HG03520 (cell line): ENCODE results near the gene YARS1.

ENCODE experiments used
- ATAC-seq: cut with Tn5 transposase; IDR thresholded peaks from one replicate; pipeline ENCODE4 v1.9.1; 2021; ENCODE audit warnings: mild to moderate bottlenecking, moderate library complexity; ENCODE audit not compliant: unreplicated experiment

Gene YARS1

GRCh38 chr1:32782086-32782485, 35.1 kb downstream of the YARS1 start:
- no peak for ATAC-seq

- ATAC-seq = no peak
These were observed 36.4 kb downstream of the YARS1 start for GRCh38 chr1:32780628-32781234.

GRCh38 chr1:32780005-32780404, 37.2 kb downstream of the YARS1 start:
- no peak for ATAC-seq

- no peak for ATAC-seq
These were observed 37.9 kb downstream of the YARS1 start for GRCh38 chr1:32779242-32779641.

- ATAC-seq = no peak
These were observed 41.4 kb downstream of the YARS1 start for GRCh38 chr1:32775640-32776337.

GRCh38 chr1:32774950-32775634, 42.1 kb downstream of the YARS1 start:
- ATAC-seq = no peak

- no peak for ATAC-seq
These were observed 42.7 kb downstream of the YARS1 start for GRCh38 chr1:32774464-32774808.

GRCh38 chr1:32773764-32774463, 43.2 kb downstream of the YARS1 start:
- ATAC-seq = no peak

GRCh38 chr1:32773018-32773763, 44.0 kb downstream of the YARS1 start:
- ATAC-seq = no peak

GRCh38 chr1:32772281-32773017, 44.7 kb downstream of the YARS1 start:
- ATAC-seq = no peak

- ATAC-seq = no peak
These were observed 45.4 kb downstream of the YARS1 start for GRCh38 chr1:32771561-32772280.

- no peak for ATAC-seq
These were observed 46.2 kb downstream of the YARS1 start for GRCh38 chr1:32770741-32771548.

- no peak for ATAC-seq
These were observed 46.9 kb downstream of the YARS1 start for GRCh38 chr1:32770221-32770731.

GRCh38 chr1:32769524-32770220, 47.5 kb downstream of the YARS1 start:
- ATAC-seq = no peak

GRCh38 chr1:32768110-32768850, 48.9 kb downstream of the YARS1 start:
- no peak for ATAC-seq

- no peak for ATAC-seq
These were observed 49.5 kb downstream of the YARS1 start for GRCh38 chr1:32767641-32768040.

GRCh38 chr1:32767156-32767555, 50.0 kb downstream of the YARS1 start:
- ATAC-seq = no peak
